Stimulated activated CD8-positive, alpha-beta memory T cell treated with anti-CD3 and anti-CD28 coated beads, Interleukin-7, amount 100 ng/mL, for 1 hour (primary cell): ENCODE data around the gene PPP3R2.
"Not testable (repeated sequence)": the region's sequence is repeated elsewhere in the genome, so short reads cannot be mapped to it uniquely, and the experiment has no call there.

Experiments
- DNase-seq, 2 donors: peaks; one replicate each; pipeline ENCODE4 v3.0.0-alpha.2; 2020; ENCODE audit warnings: low read depth in 2 of 2

The PPP3R2 gene, protein sequence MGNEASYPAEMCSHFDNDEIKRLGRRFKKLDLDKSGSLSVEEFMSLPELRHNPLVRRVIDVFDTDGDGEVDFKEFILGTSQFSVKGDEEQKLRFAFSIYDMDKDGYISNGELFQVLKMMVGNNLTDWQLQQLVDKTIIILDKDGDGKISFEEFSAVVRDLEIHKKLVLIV

DNA sequence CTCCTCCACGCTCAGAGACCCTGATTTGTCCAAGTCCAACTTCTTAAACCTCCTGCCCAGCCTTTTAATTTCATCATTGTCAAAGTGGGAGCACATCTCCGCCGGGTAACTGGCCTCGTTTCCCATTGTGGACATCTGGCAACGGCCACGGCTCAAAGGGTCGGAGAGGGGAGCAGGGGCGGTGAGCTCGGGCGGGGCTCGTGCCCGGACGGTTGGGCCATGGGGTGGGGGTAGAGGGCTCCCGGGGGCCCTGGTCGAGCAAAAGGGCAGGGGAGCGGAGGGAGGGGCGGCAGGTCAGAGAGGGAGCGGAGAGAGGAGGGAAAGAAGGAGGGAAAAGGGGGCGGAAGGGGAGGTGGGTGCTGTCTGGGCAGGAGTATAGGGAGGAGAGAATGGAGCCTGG, at the start of gene PPP3R2:
Gene PPP3R2 (minus strand): TSS at position 174 of the 400 bp plus-strand sequence. CDS start 48 bp downstream, at position 126.
- no peak for DNase-seq

DNA sequence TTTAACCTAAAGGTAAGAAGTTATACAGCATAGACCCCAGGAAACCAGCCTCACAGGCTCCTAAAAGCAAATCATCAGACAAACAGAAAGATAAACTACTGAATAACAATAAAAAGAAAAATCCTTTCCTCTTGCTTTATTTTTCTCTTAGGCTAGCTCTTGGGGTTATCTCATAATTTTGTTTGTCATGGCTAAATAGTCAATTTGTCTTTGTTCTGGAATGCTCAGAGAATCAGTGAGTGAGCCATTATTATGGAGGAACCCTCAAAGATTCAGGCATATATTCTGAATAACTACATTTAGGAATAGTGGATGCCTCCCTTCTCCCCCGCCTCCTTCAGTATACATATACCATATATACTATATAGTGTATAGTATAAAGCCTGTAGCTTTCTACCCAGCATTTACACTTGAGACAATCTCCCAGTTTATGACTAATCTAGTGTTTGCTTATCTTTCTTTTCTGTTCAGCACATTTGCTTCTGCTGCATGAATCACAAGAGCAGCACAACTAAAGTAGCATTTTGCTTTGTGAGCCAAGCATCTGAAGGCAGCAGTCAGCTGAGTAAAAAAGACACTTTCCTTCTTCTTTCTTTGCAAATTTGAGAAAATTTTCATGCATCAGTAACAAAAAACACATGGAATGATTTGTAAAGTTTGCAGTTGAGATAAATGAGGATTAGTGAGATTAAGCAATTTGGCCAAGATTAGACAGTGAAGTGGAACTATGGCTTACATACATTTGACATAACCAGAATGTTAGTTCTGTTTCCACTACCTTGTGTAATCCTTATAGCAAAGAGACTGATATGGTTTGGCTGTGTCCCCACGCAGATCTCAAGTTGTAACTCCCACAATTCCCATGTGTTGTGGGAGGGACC, 45.3 kb upstream of the PPP3R2 start:
- no peak for DNase-seq

DNA sequence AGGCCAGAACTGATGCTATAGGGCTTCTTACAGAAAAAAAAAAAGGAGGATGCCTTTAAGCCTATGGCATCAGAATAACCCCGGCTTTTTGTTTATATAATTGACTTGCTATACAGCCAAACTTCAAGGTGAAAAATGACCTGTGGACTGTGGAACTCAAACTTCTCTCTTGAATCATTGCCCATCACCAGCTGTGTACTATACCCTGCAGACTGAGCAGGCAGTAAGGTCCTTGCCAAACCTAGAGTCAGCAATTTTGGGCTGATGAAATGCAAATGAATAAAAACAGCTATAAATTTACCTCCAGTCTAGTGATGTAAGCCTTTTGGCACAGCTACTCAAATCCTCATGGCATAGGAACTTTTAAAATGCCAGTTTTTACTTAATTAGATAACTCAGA, 44.5 kb upstream of the PPP3R2 start:
- DNase-seq, result no peak

DNA sequence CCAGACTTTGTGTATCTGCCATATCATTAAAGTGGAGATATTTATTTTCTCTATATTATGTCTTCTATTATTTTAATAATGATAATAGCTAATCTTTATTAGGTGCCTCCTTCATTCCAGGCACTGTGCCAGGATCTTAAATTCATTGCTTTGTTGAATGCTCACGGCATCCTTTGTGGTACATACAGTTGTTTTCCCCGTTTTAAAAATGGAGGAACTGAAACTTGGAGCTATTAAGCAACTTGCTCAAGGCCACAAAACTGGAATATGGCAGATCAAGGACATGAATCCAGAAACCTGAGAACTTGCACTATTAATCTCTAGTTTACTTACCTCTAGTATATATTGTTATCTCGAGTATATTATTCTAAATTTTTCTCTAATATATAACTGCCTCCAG, 41.5 kb upstream of the PPP3R2 start:
- DNase-seq, result no peak

DNA sequence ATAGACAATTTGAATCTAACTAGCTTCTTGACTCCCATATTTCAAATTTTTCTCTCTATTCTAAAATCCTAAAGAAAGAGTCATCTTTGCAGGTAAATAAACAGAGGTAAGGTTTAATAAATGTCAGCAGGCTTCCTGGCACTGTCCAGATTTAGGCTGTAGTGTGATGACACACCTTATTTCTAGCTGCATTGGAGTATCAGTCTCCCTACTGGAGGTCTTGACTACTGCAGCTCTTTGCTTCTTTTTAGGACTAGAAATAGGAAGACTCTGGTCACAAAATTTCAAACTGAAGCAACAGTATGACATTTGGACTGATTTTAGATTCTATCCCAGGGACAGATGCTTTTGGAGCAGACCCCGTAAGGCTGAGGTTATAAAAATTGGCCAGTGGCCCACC, 40.7 kb upstream of the PPP3R2 start:
- no peak for DNase-seq

DNA sequence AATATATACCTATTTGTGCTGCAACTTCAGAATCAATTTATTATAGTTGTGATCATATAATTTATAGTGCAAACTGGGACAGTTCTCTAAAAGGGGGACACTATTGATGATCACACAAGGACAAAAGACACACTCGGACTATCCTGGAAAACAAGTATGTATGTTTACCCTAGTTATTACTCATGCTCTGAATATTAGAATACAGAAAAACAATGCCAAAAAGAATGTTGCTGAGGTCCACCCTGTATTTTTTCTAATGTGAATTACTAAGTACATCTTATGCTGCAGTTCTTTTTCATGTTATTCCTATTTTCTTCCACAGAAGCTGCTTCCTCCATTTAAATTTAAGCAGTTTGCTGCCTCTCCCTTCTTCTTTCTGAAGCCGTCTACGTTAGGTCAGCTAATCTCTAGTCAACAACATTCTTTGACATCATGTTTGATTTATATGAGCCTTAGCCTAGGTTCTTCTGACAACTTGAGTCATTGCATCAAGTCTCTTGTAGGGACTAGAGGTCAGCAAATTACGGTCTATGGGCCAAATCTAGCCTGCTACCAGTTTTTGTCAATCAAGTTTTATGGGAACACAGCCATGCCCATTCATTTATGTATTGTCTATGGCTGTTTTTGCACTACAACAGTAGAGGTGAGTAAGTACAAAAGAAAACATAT, 40.1 kb upstream of the PPP3R2 start:
- no peak for DNase-seq

DNA sequence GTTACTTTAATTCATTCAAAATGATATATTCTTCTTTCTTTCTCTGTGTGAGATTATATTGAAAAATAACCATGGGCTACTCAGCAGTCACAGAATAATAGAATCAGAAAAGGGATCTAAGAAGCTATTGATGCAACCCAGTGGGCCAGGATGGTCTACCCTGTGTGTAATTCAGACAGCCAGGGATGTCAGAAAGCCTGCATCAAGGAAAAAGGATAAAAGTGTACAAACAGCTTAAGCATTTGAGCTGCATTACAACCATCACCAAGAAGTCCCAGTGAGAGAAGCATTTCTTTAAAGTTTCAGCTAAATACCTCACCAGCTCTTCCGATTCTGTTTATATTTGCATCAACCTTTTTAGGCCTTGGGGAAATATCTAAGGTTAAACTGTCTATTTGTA, 37.8 kb upstream of the PPP3R2 start:
- no peak for DNase-seq

DNA sequence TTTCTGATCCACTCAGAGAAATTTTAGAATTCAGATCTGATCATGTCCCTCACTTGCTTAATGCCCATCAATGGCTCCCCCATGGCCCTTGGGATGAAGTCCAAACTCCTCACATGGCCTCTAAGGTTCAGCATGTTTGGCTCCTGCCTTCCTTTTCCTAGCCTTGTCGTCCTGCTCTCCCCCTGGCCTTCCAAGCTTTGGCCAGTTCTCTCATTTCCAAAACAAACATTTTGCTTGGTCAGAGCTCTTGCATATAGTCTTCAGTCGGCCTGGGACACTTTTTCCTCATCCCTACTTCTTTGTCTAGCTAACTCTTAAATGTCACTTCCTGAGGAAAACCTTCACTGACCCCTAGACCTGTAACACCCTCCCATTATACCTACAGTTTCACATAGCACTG, 37.1 kb upstream of the PPP3R2 start:
- no peak for DNase-seq

DNA sequence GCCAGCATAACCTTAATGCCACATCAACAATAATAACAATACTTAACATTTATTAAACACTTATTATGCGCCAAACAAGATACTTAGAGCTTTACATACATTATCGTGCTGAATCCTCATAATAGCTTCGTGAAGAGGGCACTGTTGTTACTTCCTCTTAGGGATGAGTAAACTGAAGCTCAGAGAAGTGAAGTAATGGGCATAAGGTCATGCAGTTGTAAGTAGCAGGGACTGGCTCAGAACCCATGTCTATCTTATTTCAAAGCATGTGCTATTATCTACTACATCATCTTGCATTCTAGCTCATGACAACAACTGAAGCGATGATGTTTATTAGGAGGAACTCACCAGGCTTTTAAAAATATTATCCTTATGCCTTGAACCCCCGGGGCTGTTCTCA, 34.9 kb upstream of the PPP3R2 start:
- DNase-seq, result no peak

DNA sequence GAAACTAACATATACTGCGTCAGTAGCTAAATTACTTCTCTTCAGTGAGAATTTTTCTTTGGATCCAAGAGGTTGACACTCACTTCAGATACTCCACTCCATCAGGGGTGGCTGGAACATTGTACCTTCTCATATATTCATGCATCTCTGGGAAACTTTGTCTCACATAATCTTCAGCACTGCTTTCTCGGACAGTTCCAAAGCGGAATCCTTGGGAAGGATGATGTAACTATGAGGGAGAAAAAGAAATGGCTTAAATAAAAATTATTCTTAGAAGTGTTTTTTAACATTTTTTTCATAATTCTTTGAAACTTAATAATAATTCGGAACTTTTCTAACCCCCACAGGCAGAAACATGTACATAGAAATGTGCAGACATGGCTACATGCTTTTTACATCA, 33.4 kb upstream of the PPP3R2 start:
- no peak for DNase-seq

DNA sequence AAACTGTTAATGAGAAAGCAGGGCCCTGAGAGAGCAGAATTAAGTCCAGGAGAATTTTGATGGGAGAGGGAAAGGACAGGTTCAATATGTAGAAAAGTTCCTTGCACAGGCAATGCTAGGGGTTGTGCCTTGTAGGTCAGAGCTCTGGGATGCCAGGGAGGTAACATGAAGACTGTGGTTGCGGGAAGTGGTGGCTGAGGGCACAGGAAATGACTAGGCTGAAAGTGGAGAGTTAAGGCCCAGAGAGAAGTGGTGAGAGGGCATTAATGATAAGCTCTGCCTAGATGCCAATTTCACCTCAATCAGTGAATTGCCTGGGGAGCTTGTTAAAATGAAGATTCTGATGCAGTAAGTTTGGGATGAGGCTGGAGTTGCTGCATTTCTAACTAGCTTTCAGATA, 31.5 kb upstream of the PPP3R2 start:
- no peak for DNase-seq

DNA sequence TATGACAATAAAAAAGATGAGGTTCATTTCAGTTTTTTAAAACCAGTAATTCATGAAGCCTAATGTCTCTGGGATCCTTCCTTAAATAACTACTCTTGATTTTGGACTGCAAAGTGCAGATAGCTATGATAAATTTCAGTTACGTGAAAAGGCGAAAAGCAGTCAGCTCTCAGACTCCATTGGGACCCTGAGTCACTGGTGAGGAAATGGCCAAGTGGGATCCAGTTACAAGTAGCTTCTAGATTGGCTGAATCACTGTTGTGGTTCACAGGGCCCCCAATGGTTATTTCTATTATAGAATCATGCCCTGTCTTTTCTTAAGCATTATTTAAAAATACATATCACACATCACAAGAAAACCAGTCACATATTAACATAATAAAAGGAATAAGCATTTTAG, 31.1 kb upstream of the PPP3R2 start:
- no peak for DNase-seq

DNA sequence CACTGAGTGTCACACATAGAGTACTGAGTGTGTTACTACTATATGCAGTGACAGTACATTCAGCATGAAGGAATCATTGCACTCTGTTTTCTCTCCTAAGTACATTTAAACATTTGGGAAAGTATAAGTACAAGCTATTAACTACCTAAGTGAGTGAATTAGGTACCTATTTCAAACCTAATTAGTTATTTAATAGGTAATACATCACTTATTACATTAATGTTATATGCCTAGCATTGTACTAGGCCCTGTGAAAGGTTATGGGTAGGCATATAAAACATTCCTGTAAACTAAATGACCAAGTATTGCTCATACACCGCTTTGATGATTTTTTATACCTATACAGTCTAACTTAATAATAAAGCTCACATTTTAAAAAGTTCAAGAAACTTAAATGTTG, 25.7 kb upstream of the PPP3R2 start:
- no peak for DNase-seq

DNA sequence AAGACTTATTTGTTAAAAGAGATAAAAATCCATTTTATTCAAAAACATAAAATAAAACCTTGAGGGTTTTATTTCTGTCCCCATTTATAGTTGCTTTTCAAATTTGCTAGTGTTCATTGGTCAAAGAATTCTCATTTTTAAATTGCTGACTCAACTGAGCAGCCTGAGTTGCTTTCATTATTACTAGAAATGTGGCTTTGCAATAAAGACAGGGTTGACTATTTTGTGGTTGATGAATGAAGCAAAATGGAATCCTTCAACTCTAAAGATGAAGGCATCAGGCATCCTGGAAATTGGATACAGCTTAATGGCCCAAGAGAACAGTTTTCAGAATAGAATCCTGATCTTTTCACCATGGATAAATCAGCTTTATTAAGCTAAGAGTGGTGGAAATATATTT, 23.9 kb upstream of the PPP3R2 start:
- no peak for DNase-seq

DNA sequence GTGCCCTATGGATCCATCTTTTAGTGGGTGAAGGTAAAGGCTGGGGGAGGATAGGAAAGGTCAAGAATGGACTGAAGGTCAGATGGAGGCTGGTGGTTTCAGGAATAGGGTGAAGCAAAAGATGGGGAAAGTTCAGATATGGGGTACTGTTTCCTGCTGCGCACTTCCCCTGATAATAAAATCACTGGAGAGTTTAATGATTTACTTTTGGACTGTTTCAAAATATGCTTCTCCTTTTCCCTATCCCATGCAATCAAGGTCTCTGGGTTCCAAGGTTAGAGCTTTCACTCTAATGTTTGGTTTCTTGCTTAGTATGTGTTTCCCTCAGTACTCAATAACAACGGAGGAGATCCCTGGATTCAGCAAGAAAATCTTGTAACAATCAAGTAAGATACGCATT, 10.8 kb upstream of the PPP3R2 start:
- DNase-seq, result no peak

DNA sequence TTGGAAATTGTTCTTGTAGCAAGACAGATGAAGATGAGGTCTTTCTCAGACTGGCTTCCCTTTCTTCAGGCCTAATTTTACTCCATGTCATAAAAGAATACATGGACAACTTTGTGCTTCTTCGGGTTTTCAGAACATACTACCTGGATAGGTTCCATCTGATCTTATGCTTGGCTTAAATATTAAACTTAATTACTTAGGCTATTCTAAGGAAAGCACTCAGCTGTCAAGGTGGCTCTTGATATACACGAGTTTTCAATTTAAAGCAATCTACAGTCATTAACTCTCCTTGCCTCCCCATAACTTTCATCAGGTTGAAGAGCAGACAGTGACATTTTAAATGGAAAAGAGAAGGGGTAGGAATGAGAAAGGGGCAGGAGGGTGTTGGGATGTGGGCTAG, 9.5 kb upstream of the PPP3R2 start:
- no peak for DNase-seq

DNA sequence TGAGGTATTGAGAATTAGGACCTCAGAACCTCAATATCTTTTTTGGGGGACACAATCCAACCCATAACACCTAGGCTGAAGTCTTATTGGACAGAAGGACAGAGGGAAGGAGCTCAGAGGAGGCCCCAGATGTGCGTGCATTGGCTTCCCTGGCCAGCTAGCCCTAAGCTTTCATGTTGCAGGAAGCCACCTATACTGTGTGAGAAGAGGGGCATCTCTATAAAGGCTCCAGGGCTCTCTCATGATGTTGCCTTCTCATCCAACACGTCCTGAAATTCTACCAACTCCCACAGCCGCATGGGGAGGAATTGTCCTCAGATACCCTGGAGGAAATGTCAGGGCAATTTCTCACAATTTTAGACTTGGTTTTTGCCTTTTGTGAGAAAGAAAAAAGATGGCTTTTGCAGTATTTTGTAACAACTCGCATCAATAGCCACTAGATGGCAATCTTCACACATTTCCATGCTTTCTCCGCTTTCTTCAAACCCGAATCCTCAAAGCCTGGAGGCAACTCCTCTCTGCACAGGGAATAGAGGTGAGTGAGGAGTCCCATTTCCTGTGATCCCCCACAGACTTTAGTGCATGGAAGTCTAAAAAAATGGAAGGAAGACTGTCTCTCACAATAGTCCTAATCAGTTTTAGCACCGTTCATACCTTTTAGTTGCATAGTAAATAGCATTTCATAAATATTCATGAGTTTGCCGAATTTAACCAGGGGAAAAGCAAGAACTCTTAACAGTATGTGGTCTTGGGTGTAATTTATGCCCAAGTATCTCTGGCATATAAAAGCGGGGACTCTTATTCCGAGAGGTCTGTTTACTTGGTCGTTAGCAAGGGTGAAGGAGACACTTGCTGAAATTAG, 7.4 kb upstream of the PPP3R2 start:
- no peak for DNase-seq

DNA sequence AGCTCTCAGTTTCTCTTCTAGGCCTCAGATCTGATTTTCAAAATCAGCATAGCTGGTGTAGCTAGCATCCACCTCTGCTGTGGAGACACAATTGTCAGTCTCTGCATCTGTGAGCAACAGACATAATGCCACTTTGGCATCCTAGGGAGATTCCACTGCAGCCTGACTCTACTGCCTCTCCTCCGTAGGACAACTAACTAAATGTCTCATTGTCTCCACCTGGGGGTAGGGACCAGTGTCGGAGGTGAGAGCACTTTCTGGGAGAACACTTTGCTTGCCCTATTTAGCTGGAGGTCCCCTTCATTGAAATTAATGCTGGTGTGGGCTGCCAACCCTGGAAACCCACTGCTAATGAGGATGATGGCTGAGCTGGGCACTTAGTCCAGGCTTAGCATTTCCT, 1.4 kb downstream of the PPP3R2 start:
- DNase-seq, result no peak

DNA sequence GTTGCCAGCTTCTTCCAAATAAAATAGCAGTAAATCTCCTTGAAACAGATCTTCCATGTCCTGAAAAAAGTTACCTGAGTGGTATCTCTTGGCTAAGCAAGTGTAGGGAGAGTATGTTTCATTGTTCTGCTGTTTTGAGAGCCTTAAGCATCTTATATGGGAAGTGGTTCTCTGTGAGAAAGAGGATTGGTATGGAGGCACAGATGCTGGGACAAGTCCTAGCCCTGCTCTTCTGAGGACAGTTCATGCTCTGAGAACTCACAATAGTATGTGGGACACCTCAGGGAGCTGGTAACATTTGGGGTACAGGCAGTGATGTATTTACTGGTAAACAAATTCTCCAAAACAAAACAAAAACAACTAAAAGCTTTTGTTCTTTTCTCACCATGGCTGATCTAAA, 2.0 kb downstream of the PPP3R2 start:
- no peak for DNase-seq

DNA sequence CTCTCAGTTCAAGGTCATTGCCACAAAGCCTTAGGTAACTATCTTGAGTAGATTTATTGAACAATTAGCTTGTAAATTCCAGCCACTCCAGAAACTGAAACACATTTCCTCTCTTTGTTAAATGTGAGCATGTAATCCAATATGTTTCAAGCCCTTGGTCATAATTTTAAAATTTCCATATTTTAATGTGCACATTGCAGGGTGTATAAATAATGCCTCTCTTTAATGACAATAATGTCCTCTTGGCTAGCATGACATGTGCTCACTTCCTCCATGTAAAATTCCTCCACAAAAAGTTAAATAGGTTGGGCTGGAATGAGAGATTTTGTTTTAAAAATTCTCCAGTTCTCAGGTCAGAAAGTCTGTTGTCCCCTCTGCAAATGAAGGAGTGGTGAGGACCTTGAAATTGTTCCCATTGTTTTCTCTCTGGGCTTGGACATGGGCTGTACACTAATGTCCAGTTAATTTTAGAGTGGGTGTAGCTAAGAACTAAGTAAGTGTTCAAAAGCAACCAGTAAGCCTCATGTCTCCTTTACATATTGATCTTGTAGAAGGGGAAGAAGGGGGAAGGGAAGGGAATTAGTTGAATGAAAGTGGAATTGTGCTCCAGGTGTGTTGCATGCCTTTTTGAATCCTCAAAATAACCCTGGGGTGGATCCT, 2.9 kb downstream of the PPP3R2 start:
- no peak for DNase-seq

DNA sequence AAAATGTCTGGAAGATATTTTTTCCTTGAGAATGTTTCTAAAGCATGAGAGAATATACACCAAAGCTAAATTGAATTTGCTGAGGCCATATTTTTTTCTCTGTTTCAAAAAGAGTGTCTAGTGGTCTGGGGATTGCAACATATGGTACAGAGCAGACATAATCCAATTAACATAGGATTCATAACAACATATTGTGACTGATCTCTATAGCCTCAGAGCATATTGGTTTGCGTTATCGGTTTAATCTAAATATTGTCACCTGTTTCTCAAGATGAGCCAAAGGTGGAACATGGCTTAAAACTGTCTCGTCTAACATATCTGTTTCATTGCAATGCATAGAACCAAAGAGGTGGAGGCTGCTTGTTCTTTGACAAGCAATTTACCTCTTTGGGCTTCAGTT, 3.9 kb downstream of the PPP3R2 start:
- DNase-seq, result no peak

DNA sequence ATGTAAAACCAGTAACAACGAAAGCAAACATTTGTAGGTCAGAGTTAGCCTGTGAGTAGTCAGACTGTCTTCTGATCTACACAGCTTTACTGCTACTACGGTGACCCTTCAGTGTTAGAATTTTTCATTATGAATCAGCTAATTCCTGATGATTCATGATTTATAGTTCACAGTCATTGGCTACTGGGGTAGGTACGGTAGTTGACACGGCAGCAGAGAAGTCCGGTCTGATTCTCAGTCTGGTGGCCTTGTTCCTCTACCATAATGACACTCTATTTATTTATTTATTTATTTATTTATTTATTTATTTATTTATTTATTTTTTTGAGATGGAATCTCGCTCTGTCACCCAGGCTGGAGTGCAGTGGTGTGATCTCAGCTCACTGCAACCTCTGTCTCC, 4.7 kb downstream of the PPP3R2 start:
- DNase-seq, result not testable (repeated sequence)
